ENCODE data around the gene FPR2. TPM values are rescaled to one million over a fixed set of nuclear protein-coding genes. Genes with fewer than 3 reads are reported as not detected.
A peak's percentile ranks its signal among the peaks of the same experiment; 100 is the strongest.

The FPR2 gene
- total RNA-seq, 4 donors from 2014 or later = not detected

DNA sequence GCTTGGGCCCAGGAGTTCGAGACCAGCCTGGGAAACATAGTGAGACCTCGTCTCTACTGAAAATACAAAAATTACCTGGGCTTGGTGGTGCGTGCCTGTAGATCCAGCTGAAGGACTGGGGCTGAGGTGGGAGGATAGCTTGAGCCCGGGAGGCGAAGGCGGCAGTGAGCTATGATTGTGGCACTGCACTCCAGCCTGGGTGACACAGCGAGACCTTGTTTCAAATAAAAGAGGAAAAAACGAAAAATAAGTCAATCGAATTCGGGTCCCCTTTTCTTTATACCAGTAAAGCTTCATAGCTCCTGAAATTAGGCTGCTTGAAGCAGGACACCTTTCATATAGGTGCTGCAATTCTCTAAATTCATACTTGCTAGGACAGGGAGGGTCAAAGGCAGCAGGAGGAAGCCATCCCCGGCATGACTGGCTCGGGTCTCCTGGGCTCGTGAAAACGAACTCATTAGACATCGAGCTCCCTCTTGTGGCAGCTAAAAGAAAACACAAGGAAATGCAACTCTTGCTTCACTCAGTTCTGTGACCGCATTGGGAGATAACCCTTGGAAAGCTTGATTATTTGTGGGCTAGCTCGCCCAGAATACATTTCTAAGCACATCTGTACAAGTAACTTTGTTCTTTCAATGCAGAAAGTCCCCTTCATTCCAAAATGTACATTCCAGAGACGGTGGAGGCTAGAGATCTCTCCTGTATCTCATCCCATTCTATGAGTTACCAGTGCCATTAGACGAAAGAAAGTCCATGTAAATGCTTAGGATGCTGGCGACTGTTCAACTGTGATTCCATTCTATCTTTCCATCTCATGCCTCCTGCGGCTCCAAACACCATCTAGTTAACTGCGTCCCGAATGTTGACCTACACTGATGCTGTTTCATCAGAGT, 16.8 kb downstream of the FPR2 start:
- Histone ChIP-seq H3K9me3 (no peaks in the 10 kb centered on the region), H3K36me3 (no peaks in the 10 kb centered on the region), H3K27ac (no peak overlapping the region), H3K27me3 (no peaks in the 10 kb centered on the region), H3K4me3 (no peak overlapping the region), H3K4me1 (peaks cover 0 to 6% (median 0%) of the 10 kb centered on the region in 4 donors)
- DNase-seq = peak; percentile 56
- in situ Hi-C loops (cut with MboI; ENCODE audit: low pct_ligation_motif_present in 1 of 4, low pct_unique_long_range_greater_than_20kb in 1 of 4, low sequenced_read_pairs in 3 of 4) = loop anchor here in 1 of 4 donors (25.0 kb wide), 1 partner anchor 316 kb away; the partner anchor contains the start of gene SIGLEC8
- no peak for TF ChIP-seq POLR2A (IDR thresholded peaks at IDR 0.05)
- peak; percentile 56 to 69 (median 65) for TF ChIP-seq CTCF (IDR thresholded peaks at IDR 0.05)
- intact Hi-C loops (cut with DNase I; ENCODE audit: low total_unique reads) = loop anchor here (10.0 kb wide), 1 partner anchor 303 kb away; the partner anchor contains the start of gene CEACAM18
- 30 to 33% methylated on average over 16 to 23 of the region's 23 CpGs for WGBS, 2 donors (ENCODE audit: low coverage in 1 of 2)

DNA sequence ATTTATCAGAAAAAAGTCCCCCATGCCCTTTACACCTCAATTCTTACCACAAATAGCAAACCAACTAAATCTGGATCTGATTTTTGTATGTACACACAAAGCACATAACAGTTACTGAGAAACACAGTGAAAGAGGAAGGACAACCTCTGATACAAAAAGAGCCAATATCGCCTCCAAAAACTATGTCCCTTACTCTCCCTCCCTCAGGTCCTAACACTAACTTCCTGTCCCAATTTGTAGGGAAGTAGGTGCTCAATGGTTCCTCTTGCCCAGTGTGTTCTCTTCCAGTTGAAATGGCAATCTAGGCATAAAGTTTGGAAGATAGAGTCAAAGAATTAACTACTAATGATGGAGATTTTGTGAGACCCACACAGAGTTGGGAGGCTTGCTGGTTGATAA, 18.2 kb downstream of the FPR2 start:
- H3K27ac ChIP-seq = no peak overlapping the region
- H3K4me1 ChIP-seq = peaks cover 0 to 6% (median 0%) of the 10 kb centered on the region in 4 donors
- no peaks in the 10 kb centered on the region for H3K27me3 ChIP-seq
- no peaks in the 10 kb centered on the region for H3K36me3 ChIP-seq
- DNase-seq = no peak
- WGBS, 2 donors (ENCODE audit: low coverage in 1 of 2) = 40 to 58% methylated on average over 1 of the region's 1 CpG
- H3K9me3 ChIP-seq = no peaks in the 10 kb centered on the region
- in situ Hi-C loops (cut with MboI; ENCODE audit: low pct_ligation_motif_present in 1 of 4, low pct_unique_long_range_greater_than_20kb in 1 of 4, low sequenced_read_pairs in 3 of 4) (loop anchor here in 1 of 4 donors (25.0 kb wide), 1 partner anchor 317 kb away; the partner anchor contains the start of gene SIGLEC8), intact Hi-C loops (cut with DNase I; ENCODE audit: low total_unique reads) (loop anchor here (10.0 kb wide), 1 partner anchor 304 kb away; the partner anchor contains the start of gene CEACAM18)
- no peak overlapping the region for H3K4me3 ChIP-seq
- no peak for TF ChIP-seq POLR2A (IDR thresholded peaks at IDR 0.05)
- no peak for TF ChIP-seq CTCF (IDR thresholded peaks at IDR 0.05)

DNA sequence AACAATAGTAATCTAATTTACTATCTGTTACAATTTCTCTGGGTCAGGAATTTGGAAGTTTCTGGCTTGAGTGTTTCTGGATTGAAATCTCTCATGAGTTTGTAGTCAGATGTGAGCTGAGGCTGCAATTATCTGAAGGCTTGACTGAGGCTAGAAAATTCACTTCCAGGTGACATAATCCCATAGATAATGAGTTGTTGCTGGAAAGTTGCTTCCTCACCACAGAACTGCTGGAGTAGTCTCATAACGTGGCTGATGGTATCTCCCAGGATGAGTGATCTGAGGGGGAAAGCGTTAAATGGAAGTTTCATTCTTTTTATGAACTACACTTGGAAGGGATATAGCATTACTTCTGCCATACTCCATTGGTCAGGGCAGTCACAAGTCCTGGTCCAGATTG, 18.7 kb downstream of the FPR2 start:
- Histone ChIP-seq H3K4me3 (no peak overlapping the region), H3K9me3 (no peaks in the 10 kb centered on the region), H3K27me3 (no peaks in the 10 kb centered on the region), H3K4me1 (peaks cover 0 to 6% (median 0%) of the 10 kb centered on the region in 4 donors), H3K27ac (no peak overlapping the region), H3K36me3 (no peaks in the 10 kb centered on the region)
- no peak for DNase-seq
- no peak for TF ChIP-seq POLR2AphosphoS5 (IDR thresholded peaks at IDR 0.05)
- TF ChIP-seq POLR2A (IDR thresholded peaks at IDR 0.05) = no peak
- no peak for TF ChIP-seq EP300 (IDR thresholded peaks at IDR 0.05; ENCODE audit: low read depth)
- no peak for TF ChIP-seq CTCF (IDR thresholded peaks at IDR 0.05)
- WGBS, 2 donors (ENCODE audit: low coverage in 1 of 2) = 46% methylated on average over 2 of the region's 2 CpGs; no CpG with 5 or more reads in 1 of the 2 donors
- in situ Hi-C loops (cut with MboI; ENCODE audit: low pct_ligation_motif_present in 1 of 4, low pct_unique_long_range_greater_than_20kb in 1 of 4, low sequenced_read_pairs in 3 of 4) (loop anchor here in 1 of 4 donors (25.0 kb wide), 1 partner anchor 317 kb away; the partner anchor contains the start of gene SIGLEC8), intact Hi-C loops (cut with DNase I; ENCODE audit: low total_unique reads) (loop anchor here (10.0 kb wide), 1 partner anchor 305 kb away; the partner anchor contains the start of gene CEACAM18)

DNA sequence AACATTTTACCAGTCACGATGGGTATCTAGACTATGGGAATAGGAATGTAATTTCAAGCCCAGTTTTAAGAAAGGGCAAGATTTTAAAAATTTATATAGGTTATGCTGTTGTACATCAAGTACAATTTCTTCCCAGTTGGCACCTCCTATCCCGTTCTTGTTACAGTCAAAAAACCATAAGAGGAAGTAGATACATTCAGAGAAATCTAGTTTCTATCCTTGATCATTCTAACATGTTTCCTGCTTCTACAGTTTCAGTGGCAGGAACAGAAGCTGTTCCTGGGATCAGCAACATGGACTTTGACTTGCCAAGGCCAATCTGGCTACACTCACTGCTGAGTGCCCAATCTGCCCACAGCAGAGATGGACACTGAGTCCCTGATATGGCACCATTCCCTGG, 19.3 kb downstream of the FPR2 start:
- Histone ChIP-seq H3K9me3 (no peaks in the 10 kb centered on the region), H3K27me3 (no peaks in the 10 kb centered on the region), H3K4me1 (peaks cover 0 to 6% (median 0%) of the 10 kb centered on the region in 4 donors), H3K4me3 (no peak overlapping the region), H3K36me3 (no peaks in the 10 kb centered on the region), H3K27ac (no peak overlapping the region)
- in situ Hi-C loops (cut with MboI; ENCODE audit: low pct_ligation_motif_present in 1 of 4, low pct_unique_long_range_greater_than_20kb in 1 of 4, low sequenced_read_pairs in 3 of 4) = loop anchor here in 1 of 4 donors (25.0 kb wide), 1 partner anchor 318 kb away; the partner anchor contains the start of gene SIGLEC8
- no peak for TF ChIP-seq CTCF (IDR thresholded peaks at IDR 0.05)
- no peak for TF ChIP-seq POLR2AphosphoS5 (IDR thresholded peaks at IDR 0.05)
- no peak for TF ChIP-seq EP300 (IDR thresholded peaks at IDR 0.05; ENCODE audit: low read depth)
- TF ChIP-seq POLR2A (IDR thresholded peaks at IDR 0.05) = no peak
- 36 to 39% methylated on average over 2 of the region's 2 CpGs for WGBS, 2 donors (ENCODE audit: low coverage in 1 of 2)
- no peak for DNase-seq
- intact Hi-C loops (cut with DNase I; ENCODE audit: low total_unique reads) = no loop called here
